Thoracic aorta (tissue), 2 donors: ENCODE measurements around the gene UCHL1. TPM values are rescaled to one million over a fixed set of nuclear protein-coding genes. Genes with fewer than 3 reads are reported as not detected.

Source experiments
- ATAC-seq: fragments of 150-250 bp; one replicate; pipeline ENCODE4 v1.8.0; 2017; ENCODE audit warnings: low read depth; ENCODE audit not compliant: insufficient number of reproducible peaks, low FRiP score
- DNase-seq: peaks from one replicate; pipeline ENCODE4 v3.0.0-alpha.2; 2020; ENCODE audit warnings: low spot score
- H3K27ac ChIP-seq, 2 donors: fragments of 200-600 bp; sonication (generic); 1 replicate in 1 of 2; 2 replicates in 1 of 2; pipeline ENCODE4 v1.5.1; 2016; ENCODE audit warnings: mild to moderate bottlenecking in 2 of 2, moderate library complexity in 2 of 2
- H3K27me3 ChIP-seq: fragments of 200-600 bp; sonication (generic); replicated peaks from 2 replicates; pipeline ENCODE4 v1.6.0; 2016; ENCODE audit warnings: mild to moderate bottlenecking; ENCODE audit not compliant: insufficient read depth
- H3K36me3 ChIP-seq: fragments of 200-600 bp; sonication (generic); one replicate; pipeline ENCODE4 v1.5.1; 2016
- H3K4me1 ChIP-seq, 2 donors: fragments of 200-600 bp; sonication (generic); 1 replicate in 1 of 2; 2 replicates in 1 of 2; pipeline versions ENCODE4 v1.5.1 to v1.6.0; 2016; ENCODE audit warnings: low read depth in 2 of 2, mild to moderate bottlenecking in 1 of 2; ENCODE audit not compliant: control insufficient read depth in 1 of 2
- H3K4me3 ChIP-seq: fragments of 200-600 bp; sonication (generic); 2 replicates; pipeline ENCODE4 v1.5.1; 2016; ENCODE audit warnings: mild to moderate bottlenecking
- H3K9me3 ChIP-seq: fragments of 200-600 bp; sonication (generic); 2 replicates; pipeline ENCODE4 v1.5.1; 2016
- CTCF ChIP-seq: fragments of 200-600 bp; sonication (generic); IDR thresholded peaks from one replicate; pipeline ENCODE4 v1.5.1; 2019; ENCODE audit warnings: antibody characterized with exemption
- total RNA-seq, 2 donors: library from RNA; depleted of rRNA; stranded (reverse); fragments of >200 nt; gene quantifications; one replicate each; pipeline versions ENCODE4 v1.1.0 to v1.2.3, GENCODE V29; 2016

The UCHL1 gene
- total RNA-seq, 2 donors from 2014 or later = 64.7 to 146 TPM

- no peak for DNase-seq
- Histone ChIP-seq H3K27me3 (no peaks in the 10 kb centered on the region), H3K27ac (peak overlapping the region; percentile 87 to 94), H3K9me3 (no peaks in the 10 kb centered on the region), H3K4me3 (peak overlapping the region; percentile 89), H3K36me3 (no peaks in the 10 kb centered on the region), H3K4me1 (peaks cover 12 to 16% of the 10 kb centered on the region in 2 donors)
- no peak for TF ChIP-seq CTCF
- no peak for ATAC-seq
These were observed 40.8 kb upstream of the UCHL1 start for GRCh38 chr4:41215969-41216293.

- no peaks in the 10 kb centered on the region for H3K36me3 ChIP-seq
- H3K27ac ChIP-seq = peak overlapping the region; percentile 87 to 94
- ATAC-seq (peak; percentile 15), DNase-seq (no peak)
- peak; percentile 39 for TF ChIP-seq CTCF
- no peaks in the 10 kb centered on the region for H3K27me3 ChIP-seq
- H3K4me1 ChIP-seq = peaks cover 12 to 14% of the 10 kb centered on the region in 2 donors
- H3K9me3 ChIP-seq = no peaks in the 10 kb centered on the region
- peak overlapping the region; percentile 89 for H3K4me3 ChIP-seq
These were observed 40.3 kb upstream of the UCHL1 start for GRCh38 chr4:41216294-41217019.

GRCh38 chr4:41217020-41217333, 39.8 kb upstream of the UCHL1 start:
- Histone ChIP-seq H3K4me1 (peaks cover 9 to 12% of the 10 kb centered on the region in 2 donors), H3K27me3 (no peaks in the 10 kb centered on the region), H3K9me3 (no peaks in the 10 kb centered on the region), H3K27ac (peak overlapping the region; percentile 87 to 94), H3K4me3 (peak overlapping the region; percentile 89), H3K36me3 (no peaks in the 10 kb centered on the region)
- DNase-seq (no peak), ATAC-seq (no peak)
- TF ChIP-seq CTCF = no peak

- H3K4me3 ChIP-seq = peak overlapping the region; percentile 89
- no peaks in the 10 kb centered on the region for H3K36me3 ChIP-seq
- no peak for ATAC-seq
These were observed 39.4 kb upstream of the UCHL1 start for GRCh38 chr4:41217374-41217773.

GRCh38 chr4:41218703-41219102, 38.0 kb upstream of the UCHL1 start:
- DNase-seq (no peak), ATAC-seq (no peak)
- Histone ChIP-seq H3K27me3 (no peaks in the 10 kb centered on the region), H3K4me3 (no peak overlapping the region), H3K4me1 (peaks cover 5 to 12% of the 10 kb centered on the region in 2 donors), H3K36me3 (no peaks in the 10 kb centered on the region), H3K27ac (no peak overlapping the region), H3K9me3 (no peaks in the 10 kb centered on the region)
- no peak for TF ChIP-seq CTCF

More at GRCh38 chr4:41217374-41217773, 39.4 kb upstream of the UCHL1 start:
- Histone ChIP-seq H3K4me1 (peaks cover 5 to 12% of the 10 kb centered on the region in 2 donors), H3K9me3 (no peaks in the 10 kb centered on the region), H3K27me3 (no peaks in the 10 kb centered on the region), H3K27ac (peak overlapping the region in 1 of 2 donors; percentile 94)
- DNase-seq = no peak
- TF ChIP-seq CTCF = no peak
